Upper lobe of left lung (tissue), 6 donors: ENCODE data around the gene FASTKD2. TPM values are rescaled to one million over a fixed set of nuclear protein-coding genes. Genes with fewer than 3 reads are reported as not detected.

Source experiments
- ATAC-seq, 2 donors: fragments of 200-7000 bp; cut with Tn5 transposase; one replicate each; pipeline ENCODE4 v1.9.1; 2022; ENCODE audit warnings: mild to moderate bottlenecking in 2 of 2, moderate library complexity in 2 of 2; ENCODE audit not compliant: low FRiP score in 2 of 2
- DNase-seq, 2 donors: peaks; one replicate each; pipeline ENCODE4 v3.0.0-alpha.2; 2019 to 2020
- H3K27ac ChIP-seq, 4 donors: fragments of 200-600 bp; sonication (generic); one replicate each; pipeline ENCODE4 v1.5.1; 2016 to 2019
- H3K27me3 ChIP-seq, 4 donors: fragments of 200-600 bp; sonication (generic); one replicate each; pipeline ENCODE4 v1.5.1; 2017 to 2019
- H3K36me3 ChIP-seq, 4 donors: fragments of 200-600 bp; sonication (generic); one replicate each; pipeline ENCODE4 v1.5.1; 2016 to 2019
- H3K4me1 ChIP-seq, 4 donors: fragments of 200-600 bp; sonication (generic); one replicate each; pipeline ENCODE4 v1.5.1; 2018 to 2019
- H3K4me3 ChIP-seq, 4 donors: fragments of 200-600 bp; sonication (generic); one replicate each; pipeline ENCODE4 v1.5.1; 2017 to 2019; ENCODE audit warnings: mild to moderate bottlenecking in 2 of 4, moderate library complexity in 1 of 4
- H3K9me3 ChIP-seq, 4 donors: fragments of 200-600 bp; sonication (generic); one replicate each; pipeline ENCODE4 v1.5.1; 2018 to 2019
- EP300 ChIP-seq, 4 donors: sonication (generic); formaldehyde crosslinking; IDR thresholded peaks; one replicate each; pipeline ENCODE4 v1.5.1; 2017; ENCODE audit warnings: antibody characterized with exemption in 4 of 4, control low read depth in 2 of 4
- POLR2A ChIP-seq, 4 donors: fragments of 450-650 bp; IDR thresholded peaks; one replicate each; pipeline ENCODE4 v1.5.1; 2016 to 2017; ENCODE audit warnings: antibody characterized with exemption in 4 of 4, mild to moderate bottlenecking in 2 of 4
- POLR2AphosphoS5 ChIP-seq, 2 donors: sonication (generic); formaldehyde crosslinking; IDR thresholded peaks; one replicate each; pipeline ENCODE4 v1.5.1; 2017; ENCODE audit warnings: antibody characterized with exemption in 2 of 2
- WGBS, 2 donors: methylation state at CpG; one replicate each; pipeline ENCODE4 v1.1.5; 2017 to 2018; 5-methylcytosine and 5-hydroxymethylcytosine counted together
- total RNA-seq, 6 donors: library from RNA; depleted of rRNA in 4 of 6; stranded (reverse); fragments of >200 nt in 4 of 6; gene quantifications; one replicate each; pipeline versions ENCODE4 v1.1.0 to v1.2.1, GENCODE V29; 2016 to 2021
- TF ChIP-seq, protein P1 (sequence below), 6 experiments: fragments of 450-650 bp in 4 of 6; fragments of 200-600 bp in 2 of 6; sonication (generic) in 2 of 6; IDR thresholded peaks; one replicate each; pipeline ENCODE4 v1.5.1; 2016 to 2019; ENCODE audit warnings: antibody characterized with exemption in 6 of 6
- donor health status: DM: no; HTN: no; CAD: no; lungs with moderate emphysema.
- donor health status: DM: no; HTN: yes; CAD: no; lungs with severe emphysema.

Gene FASTKD2
- total RNA-seq, 6 donors from 2014 or later, result 10.7 to 32.8 (median 21.1) TPM

DNA sequence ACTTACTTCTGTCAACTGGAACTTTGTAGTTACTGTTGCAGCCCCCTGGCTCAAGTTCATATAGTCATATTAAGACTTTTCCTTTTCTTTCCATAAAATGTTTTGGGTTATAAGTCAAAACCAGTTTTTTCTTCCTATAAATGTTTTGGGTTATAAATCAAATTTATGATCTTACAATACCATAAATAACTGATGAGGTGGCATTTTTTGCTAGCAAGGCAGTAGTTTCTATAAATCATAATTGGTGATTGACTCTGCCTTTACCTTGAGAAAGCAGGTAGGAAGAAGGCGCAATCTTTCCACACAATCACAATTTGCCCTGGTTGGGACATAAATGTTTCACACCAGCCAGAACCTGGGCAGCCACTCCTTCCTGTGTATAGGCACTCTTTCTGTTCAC, 42.1 kb upstream of the FASTKD2 start:
- TF ChIP-seq EP300 (IDR thresholded peaks at IDR 0.05) (no peak), POLR2AphosphoS5 (IDR thresholded peaks at IDR 0.05) (no peak), POLR2A (IDR thresholded peaks at IDR 0.05) (no peak)
- TF ChIP-seq, protein P1, sequence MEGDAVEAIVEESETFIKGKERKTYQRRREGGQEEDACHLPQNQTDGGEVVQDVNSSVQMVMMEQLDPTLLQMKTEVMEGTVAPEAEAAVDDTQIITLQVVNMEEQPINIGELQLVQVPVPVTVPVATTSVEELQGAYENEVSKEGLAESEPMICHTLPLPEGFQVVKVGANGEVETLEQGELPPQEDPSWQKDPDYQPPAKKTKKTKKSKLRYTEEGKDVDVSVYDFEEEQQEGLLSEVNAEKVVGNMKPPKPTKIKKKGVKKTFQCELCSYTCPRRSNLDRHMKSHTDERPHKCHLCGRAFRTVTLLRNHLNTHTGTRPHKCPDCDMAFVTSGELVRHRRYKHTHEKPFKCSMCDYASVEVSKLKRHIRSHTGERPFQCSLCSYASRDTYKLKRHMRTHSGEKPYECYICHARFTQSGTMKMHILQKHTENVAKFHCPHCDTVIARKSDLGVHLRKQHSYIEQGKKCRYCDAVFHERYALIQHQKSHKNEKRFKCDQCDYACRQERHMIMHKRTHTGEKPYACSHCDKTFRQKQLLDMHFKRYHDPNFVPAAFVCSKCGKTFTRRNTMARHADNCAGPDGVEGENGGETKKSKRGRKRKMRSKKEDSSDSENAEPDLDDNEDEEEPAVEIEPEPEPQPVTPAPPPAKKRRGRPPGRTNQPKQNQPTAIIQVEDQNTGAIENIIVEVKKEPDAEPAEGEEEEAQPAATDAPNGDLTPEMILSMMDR (IDR thresholded peaks at IDR 0.05), result no peak
- Histone ChIP-seq H3K27me3 (no peaks in the 10 kb centered on the region), H3K36me3 (no peaks in the 10 kb centered on the region), H3K27ac (no peak overlapping the region), H3K9me3 (no peaks in the 10 kb centered on the region), H3K4me1 (no peaks in the 10 kb centered on the region), H3K4me3 (no peak overlapping the region)
- no peak for DNase-seq
- no peak for ATAC-seq
- 88 to 93% methylated on average over 1 of the region's 1 CpG for WGBS, 2 donors

DNA sequence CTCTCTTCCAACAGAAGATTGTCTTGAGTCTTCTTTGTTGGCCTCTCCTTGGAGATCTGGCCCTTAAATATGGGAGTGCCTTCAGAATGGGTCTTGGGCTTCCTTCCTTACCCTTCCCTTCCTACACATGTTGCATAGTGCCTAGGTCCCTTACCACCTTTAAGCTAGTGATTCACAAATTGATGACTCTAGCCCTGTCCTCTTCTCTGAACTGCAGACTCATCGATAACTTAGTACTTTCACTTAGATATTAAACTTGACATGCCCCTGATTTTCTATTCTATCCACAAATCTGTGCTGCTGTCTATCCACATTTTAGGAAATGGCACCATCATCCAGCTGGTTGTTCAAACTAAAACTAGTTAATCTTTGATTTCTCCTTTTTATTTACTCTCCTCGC, 38.1 kb upstream of the FASTKD2 start:
- TF ChIP-seq, protein P1 (IDR thresholded peaks at IDR 0.05), result no peak
- TF ChIP-seq POLR2AphosphoS5 (IDR thresholded peaks at IDR 0.05) (no peak), EP300 (IDR thresholded peaks at IDR 0.05) (no peak), POLR2A (IDR thresholded peaks at IDR 0.05) (no peak)
- H3K9me3 ChIP-seq, result no peaks in the 10 kb centered on the region
- no peak overlapping the region for H3K27ac ChIP-seq
- H3K4me1 ChIP-seq, result no peaks in the 10 kb centered on the region
- WGBS, 2 donors, result 78 to 91% methylated on average over 2 of the region's 2 CpGs
- H3K36me3 ChIP-seq, result no peaks in the 10 kb centered on the region
- DNase-seq, result no peak
- no peak for ATAC-seq
- H3K27me3 ChIP-seq, result no peaks in the 10 kb centered on the region
- H3K4me3 ChIP-seq, result no peak overlapping the region

DNA sequence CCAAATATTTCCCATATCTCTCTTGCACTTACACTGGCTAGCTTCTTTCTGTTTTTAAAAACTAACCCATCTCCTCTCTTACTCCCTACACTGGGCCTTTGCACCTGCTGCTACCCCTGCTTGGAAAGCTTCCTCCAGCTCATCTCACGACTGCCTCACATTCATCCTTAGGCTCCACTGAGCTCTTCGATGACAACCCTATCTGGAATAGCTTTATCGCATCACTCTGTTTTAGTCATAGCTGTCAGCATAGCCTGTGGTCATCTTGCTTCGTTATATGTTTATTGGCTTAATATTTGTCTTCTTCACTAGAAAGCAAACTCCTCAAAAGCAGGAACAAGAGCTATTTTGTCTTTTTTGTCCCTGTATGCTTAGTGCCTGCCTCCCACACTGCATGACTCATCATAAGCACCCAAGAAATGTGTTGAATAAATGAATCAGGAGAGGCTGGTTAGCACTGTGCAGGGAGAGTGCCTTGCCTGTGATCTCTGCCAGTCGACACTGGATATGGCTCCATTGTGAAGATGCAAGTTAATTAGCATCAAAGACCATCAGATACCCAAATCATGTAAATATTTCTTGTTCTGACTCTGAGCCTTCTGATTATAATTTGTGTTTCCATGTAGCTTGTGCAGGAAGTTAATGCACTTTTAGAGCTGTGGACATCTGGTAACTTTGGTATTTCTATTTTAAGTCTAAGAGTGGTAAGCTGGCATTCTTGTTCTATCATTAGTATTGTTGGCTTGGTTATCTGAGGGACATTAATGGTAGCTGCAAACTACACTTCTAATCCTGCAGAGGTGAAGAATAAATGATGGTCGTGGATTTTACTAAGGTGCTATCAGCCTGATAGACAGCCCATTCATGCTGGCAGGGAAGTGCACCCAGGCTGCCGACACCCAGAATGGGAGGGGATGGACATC, 36.9 kb upstream of the FASTKD2 start:
- Histone ChIP-seq H3K4me1 (no peaks in the 10 kb centered on the region), H3K9me3 (no peaks in the 10 kb centered on the region), H3K4me3 (no peak overlapping the region), H3K27ac (no peak overlapping the region), H3K27me3 (no peaks in the 10 kb centered on the region), H3K36me3 (no peaks in the 10 kb centered on the region)
- TF ChIP-seq POLR2A (IDR thresholded peaks at IDR 0.05) (no peak), POLR2AphosphoS5 (IDR thresholded peaks at IDR 0.05) (no peak), EP300 (IDR thresholded peaks at IDR 0.05) (no peak)
- TF ChIP-seq, protein P1 (IDR thresholded peaks at IDR 0.05), result no peak
- no peak for DNase-seq
- no peak for ATAC-seq
- 80 to 81% methylated on average over 7 of the region's 7 CpGs for WGBS, 2 donors

DNA sequence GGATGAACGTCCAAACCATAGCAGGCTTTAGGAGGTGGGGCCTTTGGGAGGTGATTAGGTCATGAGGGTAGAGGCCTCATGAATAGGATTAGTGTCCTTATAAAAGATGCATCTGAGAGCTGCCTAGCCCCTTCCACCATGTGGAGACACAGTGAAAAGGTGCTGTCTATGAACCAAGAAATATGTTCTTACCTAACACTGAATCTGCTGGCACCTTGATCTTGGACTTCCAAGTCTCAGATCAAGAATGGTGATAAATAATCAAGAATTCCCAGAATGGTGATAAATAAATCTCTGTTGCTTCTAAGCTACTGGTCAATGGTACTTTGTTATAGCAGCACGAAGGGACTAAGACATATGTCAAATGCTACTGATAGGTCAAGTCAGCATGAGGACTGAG, 32.1 kb upstream of the FASTKD2 start:
- H3K27ac ChIP-seq, result no peak overlapping the region
- no peak for ATAC-seq
- no peaks in the 10 kb centered on the region for H3K36me3 ChIP-seq
- DNase-seq, result no peak
- no peaks in the 10 kb centered on the region for H3K4me1 ChIP-seq
- H3K27me3 ChIP-seq, result no peaks in the 10 kb centered on the region
- WGBS, 2 donors, result 80 to 82% methylated on average over 2 of the region's 2 CpGs
- H3K9me3 ChIP-seq, result no peaks in the 10 kb centered on the region
- TF ChIP-seq POLR2AphosphoS5 (IDR thresholded peaks at IDR 0.05) (no peak), POLR2A (IDR thresholded peaks at IDR 0.05) (no peak), EP300 (IDR thresholded peaks at IDR 0.05) (no peak)
- TF ChIP-seq, protein P1 (IDR thresholded peaks at IDR 0.05), result no peak
- no peak overlapping the region for H3K4me3 ChIP-seq

DNA sequence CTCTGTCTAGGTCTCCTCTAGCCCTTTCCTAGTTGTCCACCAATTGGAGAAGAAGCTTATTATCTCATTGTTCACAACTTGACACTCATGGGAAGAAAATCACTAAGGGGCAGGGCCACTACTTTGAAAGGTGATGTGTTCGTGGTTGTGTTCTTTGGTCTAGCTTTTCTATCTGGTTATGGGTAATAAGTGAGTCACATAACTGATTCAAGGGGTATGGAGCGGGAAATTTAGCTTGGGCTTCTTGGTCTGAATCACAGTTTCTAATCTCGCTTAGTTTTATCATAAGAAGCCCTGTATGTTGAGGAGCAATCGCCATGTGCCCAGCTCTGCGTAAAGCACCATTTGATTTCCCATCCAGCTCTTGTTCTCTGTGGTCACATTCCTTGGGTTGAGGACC, 28.5 kb upstream of the FASTKD2 start:
- H3K27ac ChIP-seq, result no peak overlapping the region
- no peaks in the 10 kb centered on the region for H3K27me3 ChIP-seq
- no peak for TF ChIP-seq EP300 (IDR thresholded peaks at IDR 0.05)
- no peak for TF ChIP-seq POLR2AphosphoS5 (IDR thresholded peaks at IDR 0.05)
- TF ChIP-seq, protein P1 (IDR thresholded peaks at IDR 0.05), result no peak
- no peak for TF ChIP-seq POLR2A (IDR thresholded peaks at IDR 0.05)
- DNase-seq (no peak), ATAC-seq (no peak)
- no peak overlapping the region for H3K4me3 ChIP-seq
- H3K4me1 ChIP-seq, result no peaks in the 10 kb centered on the region
- no peaks in the 10 kb centered on the region for H3K36me3 ChIP-seq
- 80 to 89% methylated on average over 5 of the region's 5 CpGs for WGBS, 2 donors
- H3K9me3 ChIP-seq, result no peaks in the 10 kb centered on the region
